COLO829 (cell line): ENCODE results near the gene ENPP1.
A peak's percentile ranks its signal among the peaks of the same experiment; 100 is the strongest.
"Not testable (repeated sequence)": the region's sequence is repeated elsewhere in the genome, so short reads cannot be mapped to it uniquely, and the experiment has no call there.

Experiments used
- DNase-seq: peaks from one replicate; pipeline ENCODE4 v3.0.0; 2012; ENCODE audit warnings: low spot score

Gene ENPP1

GRCh38 chr6:131876545-131876944, 68.7 kb downstream of the ENPP1 start:
- no peak for DNase-seq

DNA sequence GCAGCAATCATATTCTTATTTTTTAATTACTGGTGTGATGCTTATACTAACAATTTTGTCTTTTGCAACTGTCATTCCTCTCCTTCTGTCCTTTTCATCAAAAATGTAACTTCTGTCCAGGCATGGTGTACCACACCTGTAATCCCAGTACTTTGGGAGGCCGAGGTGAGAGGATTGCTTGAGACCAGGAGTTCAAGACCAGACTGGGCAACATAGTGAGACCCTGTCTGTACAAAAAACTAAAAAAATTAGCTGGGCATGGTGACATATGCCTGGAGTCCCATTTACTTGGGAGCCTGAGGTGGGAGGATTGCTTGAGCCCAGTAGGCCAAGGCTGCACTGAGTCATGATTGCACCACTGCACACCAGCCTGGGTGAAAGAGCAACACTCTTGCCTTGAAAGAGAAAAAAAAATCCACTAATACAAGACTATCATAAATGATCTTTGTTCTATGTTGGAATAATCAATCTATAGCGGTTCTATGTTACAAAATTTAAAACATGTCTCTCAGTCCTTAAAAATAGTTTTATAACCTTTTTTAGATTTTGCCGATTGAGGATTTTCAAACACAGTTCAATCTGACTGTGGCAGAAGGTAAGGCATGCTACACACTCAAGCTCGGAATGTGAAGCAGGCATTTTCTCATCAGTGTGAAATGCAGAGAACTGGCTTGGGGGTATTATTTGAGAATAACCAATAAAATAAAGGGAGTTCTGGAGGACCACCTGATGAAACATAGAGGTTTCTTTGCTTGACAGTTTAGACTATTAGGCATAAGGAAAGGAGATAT, 70.4 kb downstream of the ENPP1 start:
- no peak for DNase-seq

DNA sequence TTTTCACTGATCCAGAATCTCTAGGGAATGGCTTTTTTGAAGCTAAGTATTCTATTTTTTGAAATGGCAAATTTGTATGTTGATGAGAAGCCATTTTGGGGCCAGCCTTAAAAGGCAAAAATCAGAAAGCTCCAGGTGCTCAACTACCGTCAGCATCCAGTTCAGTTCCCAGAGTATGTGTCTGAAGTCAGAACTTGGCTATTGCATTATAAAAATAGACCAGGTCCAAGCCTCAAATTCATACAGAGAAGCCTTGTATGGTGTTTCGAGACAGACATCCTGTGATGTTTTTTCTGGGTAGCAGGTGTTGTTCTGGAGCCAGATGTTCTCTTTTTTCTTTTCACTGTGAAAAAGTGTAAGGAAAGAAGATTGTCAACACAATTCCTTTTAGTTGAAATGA, 75.2 kb downstream of the ENPP1 start:
- no peak for DNase-seq

GRCh38 chr6:131885237-131885636, 77.4 kb downstream of the ENPP1 start:
- DNase-seq: no peak

DNA sequence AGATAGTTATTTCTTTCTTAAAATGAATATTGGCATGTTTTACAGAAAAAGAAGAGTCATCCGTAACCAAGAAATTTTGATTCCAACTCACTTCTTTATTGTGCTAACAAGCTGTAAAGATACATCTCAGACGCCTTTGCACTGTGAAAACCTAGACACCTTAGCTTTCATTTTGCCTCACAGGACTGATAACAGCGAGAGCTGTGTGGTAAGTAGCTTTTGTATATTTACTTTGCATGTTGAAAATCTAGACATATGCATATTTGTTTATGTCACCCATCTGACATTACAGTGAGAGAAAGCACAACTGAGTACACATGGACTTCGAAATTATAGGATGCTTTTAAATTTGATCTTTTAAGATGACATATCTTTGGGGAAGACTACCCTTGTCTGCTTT, 78.7 kb downstream of the ENPP1 start:
- no peak for DNase-seq

DNA sequence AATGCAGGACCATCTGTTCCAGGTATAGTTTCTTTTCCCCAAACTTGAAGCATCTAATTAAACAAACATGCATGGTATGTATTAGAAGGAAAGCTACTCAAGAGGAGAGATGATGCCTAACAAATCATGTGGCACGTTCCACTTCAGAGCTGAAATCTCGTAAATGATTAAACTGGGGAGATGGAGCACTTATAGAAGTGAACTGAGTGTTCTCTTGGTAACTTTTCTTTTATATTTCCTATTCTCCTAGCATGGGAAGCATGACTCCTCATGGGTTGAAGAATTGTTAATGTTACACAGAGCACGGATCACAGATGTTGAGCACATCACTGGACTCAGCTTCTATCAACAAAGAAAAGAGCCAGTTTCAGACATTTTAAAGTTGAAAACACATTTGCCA, 82.3 kb downstream of the ENPP1 start:
- DNase-seq: no peak

GRCh38 chr6:131893198-131893597, 85.4 kb downstream of the ENPP1 start:
- no peak for DNase-seq

DNA sequence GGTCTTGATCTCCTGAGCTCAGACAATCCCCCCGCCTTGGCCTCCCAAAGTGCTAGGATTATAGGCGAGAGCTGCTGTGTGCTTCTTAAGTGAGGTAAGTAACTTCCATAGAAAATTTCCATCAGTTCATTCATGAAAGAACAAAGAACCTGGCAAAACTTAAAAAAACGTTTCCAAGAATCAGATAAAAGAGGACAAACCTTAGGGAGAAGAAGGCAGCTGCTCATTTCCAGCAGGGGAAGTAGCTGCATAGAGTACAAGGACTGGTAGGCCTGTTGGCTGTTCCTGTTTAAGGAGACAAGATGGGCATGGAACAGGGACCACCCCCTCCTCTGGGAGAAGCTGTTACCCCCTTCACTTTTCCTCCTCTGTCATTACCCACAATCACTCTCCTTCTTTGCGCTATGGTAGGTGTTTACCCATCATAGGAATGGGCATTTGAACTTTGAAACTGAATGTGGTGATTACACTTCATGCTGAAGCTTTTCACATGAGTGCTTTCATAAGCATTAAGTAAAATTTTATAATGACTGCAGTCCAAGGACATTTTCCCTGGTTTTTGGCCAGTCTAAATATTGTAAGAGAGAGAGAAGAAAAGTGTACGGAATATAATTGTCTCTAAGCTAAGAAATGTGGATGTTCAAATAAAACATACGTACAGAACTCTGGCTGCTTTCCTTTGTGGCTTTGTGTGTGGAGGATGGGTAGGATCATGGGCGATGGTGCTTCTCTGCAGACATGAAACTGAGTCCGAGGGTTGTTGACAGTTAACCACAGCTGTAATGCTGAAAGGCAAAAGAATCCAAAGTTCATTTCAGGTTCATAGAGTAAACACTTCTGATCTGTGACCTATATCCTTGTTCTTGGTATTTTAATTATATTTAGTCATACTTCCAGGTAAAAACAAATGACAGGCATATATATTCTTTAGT, 86.9 kb downstream of the ENPP1 start:
- DNase-seq: no peak

GRCh38 chr6:131897050-131897435, 89.2 kb downstream of the ENPP1 start:
- DNase-seq: no peak

DNA sequence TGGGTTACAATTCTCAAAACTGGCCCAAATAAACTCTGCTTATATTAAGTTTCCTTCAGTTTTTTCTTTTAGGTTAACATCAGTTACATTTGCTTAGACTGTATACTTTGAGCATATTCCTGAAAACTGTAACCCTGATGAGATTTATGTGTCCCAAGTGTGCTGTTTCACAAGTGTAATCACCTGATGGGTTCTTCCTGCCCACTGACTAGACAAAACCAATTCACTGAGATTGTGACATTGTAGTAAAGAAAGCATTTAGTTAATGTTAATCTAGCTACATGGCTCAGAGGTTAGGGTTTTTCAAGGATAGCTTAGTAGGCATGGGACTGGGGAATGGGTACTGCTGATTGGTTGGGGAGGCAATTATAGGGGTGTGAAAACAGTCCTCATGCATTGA, 89.8 kb downstream of the ENPP1 start:
- DNase-seq: no peak

DNA sequence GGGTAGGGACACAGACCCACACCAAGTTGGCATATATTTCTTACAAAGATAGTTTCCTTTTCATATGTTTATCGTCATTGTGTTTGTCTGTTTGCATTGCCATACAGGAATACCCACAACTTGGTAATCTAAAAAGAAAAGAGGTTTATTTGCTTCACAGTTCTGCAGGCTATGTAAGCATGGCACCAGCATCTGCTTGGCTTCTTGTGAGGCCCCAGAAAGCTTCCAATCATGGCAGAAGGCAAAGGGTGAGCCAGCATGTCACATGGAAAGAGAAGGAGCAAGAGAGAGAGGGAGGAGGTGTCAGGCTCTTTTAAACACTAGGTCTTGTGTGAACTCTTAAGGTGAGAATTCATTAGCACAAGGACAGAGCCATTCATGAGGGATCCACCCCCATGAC, 90.9 kb downstream of the ENPP1 start:
- no peak for DNase-seq

GRCh38 chr6:131900231-131900630, 92.4 kb downstream of the ENPP1 start:
- no peak for DNase-seq

GRCh38 chr6:131901326-131901873, 93.6 kb downstream of the ENPP1 start:
- DNase-seq: not testable (repeated sequence)

DNA sequence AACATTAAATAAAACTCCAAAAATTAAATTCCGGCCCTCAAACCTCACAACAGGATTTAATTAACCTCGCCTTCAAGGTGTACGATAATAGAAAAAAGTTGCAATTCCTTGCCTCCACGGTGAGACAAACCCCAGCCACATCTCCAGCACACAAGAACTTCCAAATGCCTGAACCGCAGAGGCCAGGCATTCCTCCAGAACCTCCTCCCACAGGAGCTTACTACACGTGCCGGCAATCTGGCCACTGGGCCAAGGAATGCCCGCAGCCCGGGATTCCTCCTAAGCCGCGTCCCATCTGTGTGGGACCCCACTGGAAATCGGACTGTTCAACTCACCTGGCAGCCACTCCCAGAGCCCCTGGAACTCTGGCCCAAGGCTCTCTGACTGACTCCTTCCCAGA, 95.9 kb downstream of the ENPP1 start:
- not testable (repeated sequence) for DNase-seq

DNA sequence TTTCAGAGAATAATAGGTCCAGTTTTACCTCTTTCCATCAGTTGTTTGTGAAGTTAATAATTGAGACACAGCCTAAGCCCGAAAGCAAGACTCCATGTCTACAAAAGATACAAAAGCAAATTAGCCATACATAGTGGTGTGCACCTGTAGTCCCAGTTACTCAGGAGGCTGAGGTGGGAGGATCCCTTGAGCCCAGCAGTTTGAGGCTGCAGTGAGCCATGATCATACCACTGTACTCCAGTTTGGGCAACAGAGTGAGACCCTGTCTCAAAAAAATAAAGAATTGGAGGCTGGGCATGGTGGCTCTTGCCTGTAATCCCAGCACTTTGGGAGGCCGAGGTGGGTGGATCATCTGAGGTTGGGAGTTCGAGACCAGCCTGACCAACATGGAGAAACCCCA, 101.0 kb downstream of the ENPP1 start:
- not testable (repeated sequence) for DNase-seq

GRCh38 chr6:131909408-131910218, 101.8 kb downstream of the ENPP1 start:
- peak; percentile 61 for DNase-seq

- no peak for DNase-seq
Observed at GRCh38 chr6:131910219-131910589, 102.4 kb downstream of the ENPP1 start.

- no peak for DNase-seq
Observed at GRCh38 chr6:131910956-131911355, 103.1 kb downstream of the ENPP1 start.

DNA sequence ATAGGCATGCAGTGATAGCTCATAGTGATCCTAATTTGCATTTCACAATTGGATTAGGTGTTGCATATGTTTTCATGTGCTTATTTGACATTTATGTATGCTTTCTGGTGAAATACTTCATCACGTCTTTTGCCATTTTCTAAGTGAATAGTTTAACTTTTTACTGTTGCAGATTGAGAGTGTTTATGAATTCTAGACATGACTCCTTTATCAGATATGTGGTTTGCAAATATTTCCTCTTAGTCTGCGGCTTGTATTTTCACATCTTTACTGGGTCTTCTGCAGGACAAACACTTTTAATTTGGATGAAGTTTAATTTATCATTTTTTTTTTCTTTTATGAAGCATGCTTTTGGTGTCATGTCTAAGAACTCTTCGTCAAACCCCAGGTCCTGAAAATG, 104.1 kb downstream of the ENPP1 start:
- no peak for DNase-seq

GRCh38 chr6:131914234-131914633, 106.4 kb downstream of the ENPP1 start:
- no peak for DNase-seq

DNA sequence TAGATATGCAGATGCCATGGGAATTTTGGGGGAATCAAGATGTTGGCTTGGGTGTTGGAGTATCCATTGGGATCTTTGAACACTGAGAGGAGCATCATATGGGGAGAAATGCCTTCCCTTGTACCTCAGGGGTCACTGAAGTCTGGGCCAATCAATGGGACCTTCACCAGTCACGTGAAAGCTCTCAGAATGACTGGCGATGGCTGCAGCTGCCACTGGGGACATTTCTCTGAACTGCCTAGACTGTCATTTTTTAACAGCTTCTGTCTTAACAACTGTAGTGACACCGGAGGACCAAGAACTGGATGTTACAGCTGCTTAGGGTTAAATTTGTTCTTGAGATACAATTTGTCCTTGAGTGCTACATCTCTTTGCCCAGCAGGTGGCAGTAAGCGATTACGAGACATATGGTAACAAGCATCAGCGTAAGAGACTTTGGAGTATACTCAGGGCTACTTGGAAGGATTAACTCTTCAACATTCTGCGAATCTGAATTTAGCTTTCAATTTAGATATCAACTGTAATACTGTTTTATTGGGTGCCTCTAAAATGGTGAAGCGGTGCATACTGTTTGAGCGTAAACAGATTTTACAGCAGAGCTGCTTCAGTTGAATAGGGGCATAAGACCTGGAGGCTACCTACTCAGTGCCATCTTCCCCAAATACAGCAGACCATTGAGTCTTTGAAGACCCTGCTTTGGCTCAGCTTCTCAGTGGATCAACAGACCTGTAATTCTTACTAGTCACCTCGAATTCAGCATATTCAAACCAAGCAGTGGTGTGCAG, 107.3 kb downstream of the ENPP1 start:
- DNase-seq: peak; percentile 68
